HG03571 (cell line): ENCODE data around the gene MAD1L1.

Source experiments
- ATAC-seq: cut with Tn5 transposase; IDR thresholded peaks from one replicate; pipeline ENCODE4 v1.9.1; 2021; ENCODE audit not compliant: unreplicated experiment

The MAD1L1 gene

DNA sequence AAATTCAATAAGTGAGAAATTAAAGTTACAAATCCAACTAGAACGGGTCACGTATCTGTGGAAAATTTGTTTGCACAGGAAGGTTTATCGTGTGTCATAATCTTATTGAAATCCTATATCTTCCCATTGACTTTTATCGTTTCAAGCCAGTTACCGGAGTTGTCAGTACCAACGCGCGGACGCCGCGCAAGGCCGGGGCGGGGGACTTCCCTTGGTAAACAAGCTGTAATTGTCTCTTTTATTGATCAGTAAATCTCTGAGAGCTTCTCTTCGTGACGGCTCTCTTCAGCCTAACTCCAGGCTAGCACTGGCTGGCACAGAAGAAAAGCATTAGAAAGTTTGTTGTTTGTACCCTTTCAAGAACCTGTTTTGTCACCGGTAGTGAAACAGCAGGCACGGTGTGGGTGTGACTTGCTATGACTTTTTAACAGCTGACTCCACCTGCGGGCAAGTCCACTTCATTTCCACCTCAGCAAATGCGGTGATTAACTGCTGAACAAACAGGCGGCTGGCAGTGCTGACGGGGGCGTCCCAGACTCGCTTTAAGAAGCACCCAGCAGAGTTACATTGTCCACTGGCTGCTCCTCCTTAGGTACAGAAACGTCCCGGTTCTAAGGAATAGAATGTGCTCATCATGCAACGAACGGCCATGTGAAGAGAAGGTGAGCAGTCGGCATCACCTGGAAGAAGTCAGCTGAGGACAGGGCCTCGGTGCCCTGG, 215.8 kb downstream of the MAD1L1 start:
- no peak for ATAC-seq

DNA sequence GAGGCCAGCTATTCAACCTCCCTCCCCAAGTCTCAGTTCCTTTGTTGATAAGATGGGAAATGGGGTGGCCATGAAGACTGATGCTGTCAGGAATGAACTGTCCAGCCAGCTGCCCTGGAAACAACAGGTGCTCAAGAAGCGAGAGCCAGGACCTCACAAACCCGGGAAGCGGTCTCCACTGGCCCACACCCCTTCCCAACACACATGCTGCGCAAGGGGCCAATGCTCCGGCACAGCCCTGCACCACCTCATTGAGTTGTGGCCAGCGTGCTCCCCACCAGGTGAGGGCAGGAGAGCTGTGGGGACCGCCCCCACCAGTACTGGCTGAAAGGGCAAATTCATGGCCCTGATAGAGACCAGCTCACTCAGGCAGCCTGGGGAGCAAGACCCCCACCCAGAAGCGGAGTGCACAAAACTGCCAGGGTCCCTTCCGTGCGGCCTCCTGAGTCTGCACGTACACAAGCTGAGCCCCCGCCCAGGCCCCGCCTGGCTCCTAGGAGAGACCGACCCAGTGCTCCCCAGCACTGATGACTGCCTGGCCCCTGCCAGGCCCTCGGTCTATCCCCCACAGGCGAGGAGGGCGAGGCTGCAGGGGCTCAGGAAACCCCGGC, 216.6 kb downstream of the MAD1L1 start:
- ATAC-seq = no peak

DNA sequence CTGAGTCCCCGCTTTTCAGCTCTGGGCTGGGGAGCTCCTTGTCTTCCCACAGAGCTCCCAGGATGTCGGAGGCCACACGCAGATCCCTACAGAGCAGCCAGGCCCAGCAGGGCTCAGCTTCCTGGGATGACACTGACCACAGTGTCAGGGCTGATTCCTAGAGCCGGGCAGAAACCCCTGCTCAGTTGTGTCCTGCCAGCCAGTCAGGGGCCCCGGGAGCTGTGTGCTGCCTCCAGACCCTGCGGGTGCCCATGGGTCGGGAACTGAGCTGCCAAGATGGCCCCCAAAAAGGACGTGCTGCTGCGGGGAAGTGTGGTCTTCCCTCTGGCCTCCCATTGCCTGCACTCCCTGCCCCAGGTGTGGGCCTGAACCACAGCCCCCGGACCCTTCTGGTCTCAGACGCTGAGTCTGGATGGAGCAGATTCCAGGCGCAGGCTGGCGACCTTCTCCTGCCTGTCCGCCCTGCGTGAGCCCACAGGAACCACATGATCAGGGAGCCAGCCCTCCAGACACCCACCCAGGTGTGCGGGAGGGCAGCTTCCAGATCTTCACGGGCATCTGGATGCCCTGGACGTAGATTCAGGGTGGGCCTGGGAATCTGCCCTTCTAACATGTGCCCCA, 217.4 kb downstream of the MAD1L1 start:
- ATAC-seq = no peak

DNA sequence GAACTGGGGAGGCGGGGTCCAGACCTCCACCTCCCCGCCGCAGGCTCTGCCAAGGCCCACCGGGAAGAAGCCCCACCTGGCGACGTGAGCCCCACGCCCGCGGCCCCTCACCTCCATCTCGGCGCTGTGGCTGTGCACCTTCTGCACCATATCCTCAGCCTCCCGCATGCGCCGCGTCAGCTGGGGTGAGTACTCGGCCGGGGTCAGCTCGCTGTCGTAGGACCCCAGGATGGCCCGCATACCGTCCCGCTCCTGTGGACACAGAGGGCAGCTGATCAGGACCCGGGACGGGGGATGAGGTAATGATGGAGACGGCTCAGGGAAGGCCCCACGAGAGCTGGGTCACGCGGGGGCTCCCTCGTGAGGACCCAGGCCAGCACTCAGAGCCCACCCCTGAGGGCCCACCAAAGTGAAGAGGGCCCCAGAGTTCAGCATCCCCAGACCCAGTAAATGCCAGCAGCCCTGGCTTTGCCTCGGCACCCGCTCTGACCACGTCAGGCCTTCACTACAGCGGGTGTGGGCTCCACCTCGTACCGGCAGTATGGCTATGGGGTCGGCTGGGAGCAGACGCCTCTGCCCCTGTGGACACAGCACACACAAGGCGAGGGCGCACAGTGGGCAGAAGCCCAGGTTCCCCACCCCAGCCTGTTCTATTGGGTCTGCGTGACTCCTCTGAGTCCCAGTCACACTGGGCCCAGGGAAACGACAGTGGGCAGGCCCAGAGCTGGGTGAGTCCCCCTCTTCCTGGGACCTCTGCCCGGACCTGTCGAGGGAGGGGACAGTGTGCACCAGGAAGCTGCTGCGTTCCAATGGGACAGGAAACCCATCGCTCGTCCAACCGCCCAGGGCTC, 218.1 kb downstream of the MAD1L1 start:
- no peak for ATAC-seq

DNA sequence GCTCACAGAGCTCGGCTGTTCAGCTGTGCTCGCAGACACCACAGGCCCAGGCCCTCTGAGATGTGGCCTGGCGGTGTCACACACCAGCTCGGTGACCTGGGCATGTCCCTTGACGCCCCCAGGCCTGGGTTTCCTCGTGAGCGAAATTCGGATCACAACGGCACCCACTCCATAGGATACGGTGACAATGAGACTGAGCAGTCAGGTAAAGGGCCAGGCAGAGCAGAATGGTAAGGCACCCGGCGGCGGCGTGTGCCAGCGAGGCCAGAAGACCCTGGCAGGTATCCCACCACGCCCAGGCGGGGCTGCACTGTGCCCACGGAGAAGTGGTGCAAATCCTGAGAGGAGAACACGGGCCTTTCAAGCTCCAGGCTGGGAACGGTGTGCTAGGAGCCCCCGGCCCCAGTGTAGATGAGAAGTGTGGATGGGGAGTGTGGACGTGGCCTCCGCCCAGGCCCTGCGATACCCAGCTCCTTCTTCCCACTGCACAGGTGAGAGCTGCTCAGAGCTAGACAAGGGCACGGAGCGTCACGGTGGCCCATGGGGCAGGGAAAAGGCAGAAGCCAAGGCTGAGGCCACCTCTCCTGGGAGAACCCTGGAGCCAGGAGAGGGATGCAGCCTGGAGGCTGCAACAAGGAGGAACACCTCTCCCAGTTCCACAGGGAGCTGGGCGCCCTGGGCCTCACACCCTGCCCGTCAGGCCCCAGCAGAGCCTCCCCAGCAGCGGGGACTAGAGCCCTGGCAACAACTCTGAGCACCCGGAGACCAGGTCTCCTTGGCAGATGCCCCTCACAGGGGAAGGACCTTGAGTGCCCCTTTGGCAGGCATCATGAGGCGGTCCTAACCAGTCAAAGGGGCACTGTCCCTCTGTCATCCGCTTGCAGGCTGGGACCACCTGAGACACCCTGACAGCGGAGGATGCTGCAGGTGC, 219.1 kb downstream of the MAD1L1 start:
- no peak for ATAC-seq

DNA sequence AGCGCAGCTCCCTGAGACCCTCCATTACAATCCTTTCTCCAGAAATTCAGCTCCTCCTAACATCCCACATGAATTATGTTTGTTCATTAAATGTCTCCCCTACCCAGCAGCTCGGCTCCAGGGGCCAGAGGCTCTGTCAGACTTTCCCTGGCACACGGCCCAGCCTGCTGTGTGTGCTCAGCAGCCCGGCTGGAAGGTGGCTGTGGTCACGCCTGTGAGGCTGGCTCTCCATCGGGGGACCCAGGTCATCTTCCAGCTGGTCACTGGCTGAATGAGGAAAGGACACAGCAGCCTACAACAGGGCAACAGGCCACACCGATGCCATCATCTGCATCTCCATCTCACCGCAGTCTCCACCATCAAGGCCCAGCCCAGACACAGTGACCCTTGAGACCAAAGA, 219.8 kb downstream of the MAD1L1 start:
- ATAC-seq = no peak

DNA sequence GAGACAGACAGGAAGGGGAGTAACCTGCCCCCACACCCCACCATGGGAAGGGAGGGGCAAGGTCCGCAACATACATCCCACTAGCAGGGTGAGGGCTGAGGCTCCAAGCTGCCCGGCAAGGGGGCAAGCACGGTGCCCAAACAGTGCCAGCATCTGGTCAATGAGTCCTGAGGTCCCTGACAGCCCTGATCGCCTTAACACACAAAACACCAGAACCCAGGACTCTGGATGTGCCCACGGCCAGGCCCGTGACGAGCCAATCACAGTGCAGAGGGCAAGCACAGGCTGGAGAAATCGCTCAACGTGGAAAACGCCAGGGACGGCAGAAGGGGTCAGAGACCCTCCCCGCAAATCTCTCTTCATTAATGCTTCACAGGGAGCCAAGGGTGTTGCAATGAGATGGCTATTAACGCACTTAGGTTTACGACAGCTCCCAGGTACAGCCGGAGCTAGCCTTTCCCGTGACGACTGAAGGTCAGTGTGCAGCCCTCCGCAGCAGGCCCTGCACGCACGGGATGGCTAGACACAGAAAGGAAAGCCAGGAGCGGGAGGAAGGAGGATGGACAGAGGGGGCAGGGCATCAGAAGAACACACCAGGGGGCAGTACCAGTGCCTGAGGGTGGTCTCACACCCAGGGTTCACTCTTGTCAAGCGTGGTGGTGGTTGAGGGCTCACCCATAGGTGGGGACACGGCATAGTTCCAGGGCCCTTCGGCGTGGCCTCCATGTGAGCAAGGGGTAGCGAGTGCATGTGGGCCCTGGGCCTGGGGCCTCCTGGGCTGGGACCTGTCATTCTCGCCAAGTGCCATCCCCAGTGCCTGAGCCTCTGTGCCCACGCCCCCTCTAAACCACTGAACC, 220.5 kb downstream of the MAD1L1 start:
- no peak for ATAC-seq

DNA sequence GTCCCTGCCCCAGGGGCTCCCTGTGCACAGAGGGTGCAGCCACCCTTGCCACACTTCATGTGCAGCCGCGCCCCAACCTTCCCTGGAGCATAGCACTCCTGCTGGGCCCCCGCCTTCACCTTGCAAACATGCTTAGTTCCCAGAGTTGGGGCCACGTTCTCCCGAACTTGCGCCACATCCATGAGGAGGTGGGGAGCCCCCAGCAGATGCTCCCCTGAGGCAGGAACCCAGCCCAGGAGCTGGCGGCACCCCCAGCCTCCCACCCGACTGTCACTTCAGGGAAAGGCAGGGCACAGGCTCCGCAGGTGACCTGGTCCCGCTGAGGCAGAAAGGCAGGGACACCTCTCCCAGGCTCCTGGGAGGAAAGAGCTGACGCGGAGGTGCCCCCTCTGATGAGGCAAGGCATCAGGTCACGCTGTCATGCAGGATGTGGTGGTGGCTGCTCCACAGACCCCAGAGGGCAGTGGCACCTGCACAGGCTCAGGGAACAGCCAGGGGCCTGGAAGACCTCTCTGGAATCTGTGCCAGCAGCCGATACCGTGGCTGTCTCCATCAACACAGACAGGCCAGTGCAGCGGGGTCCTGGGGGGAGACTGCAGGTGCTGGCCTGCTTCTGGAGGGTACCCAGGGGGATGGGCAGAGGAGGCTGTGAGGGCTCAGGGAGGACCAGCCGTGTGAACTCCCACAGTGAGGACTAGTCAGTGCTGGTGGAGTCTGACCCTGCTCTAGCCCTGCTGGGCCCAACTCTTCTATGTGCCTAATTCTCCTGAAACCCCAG, 221.3 kb downstream of the MAD1L1 start:
- ATAC-seq = no peak

DNA sequence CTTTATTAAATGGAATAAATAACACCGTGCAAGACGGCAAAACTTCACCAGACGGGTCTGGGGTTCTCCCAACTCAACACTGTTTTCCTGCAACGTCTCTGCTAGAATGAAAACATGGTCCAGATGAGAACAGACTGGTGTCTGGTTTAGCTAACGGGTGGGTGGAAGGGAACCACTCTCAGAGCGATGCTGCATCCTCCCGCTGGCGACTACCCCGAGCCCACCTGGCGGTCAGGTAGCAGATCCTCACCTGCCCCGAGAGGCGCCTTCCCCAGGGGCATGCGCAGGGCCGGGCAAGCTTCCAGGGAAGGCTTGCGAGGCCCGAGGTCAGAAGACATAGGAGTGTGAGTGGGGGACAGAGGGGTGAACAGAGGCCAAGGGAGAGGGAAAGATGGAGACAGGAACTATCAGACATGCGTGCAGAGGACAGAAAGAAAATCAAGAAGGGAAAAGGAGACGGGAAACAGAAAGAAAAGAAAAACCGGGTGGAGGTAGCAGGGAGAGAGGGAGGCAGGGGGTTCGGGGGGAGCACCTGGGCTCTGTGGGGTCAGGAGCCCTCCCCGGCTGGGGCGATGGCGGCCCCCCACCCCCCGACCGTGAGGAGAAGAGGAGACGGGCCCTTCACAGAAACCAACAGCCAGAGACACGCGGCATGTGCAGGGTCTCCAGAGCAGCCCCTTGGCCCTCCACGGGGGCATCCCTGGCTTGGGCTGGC, 222.0 kb downstream of the MAD1L1 start:
- no peak for ATAC-seq

DNA sequence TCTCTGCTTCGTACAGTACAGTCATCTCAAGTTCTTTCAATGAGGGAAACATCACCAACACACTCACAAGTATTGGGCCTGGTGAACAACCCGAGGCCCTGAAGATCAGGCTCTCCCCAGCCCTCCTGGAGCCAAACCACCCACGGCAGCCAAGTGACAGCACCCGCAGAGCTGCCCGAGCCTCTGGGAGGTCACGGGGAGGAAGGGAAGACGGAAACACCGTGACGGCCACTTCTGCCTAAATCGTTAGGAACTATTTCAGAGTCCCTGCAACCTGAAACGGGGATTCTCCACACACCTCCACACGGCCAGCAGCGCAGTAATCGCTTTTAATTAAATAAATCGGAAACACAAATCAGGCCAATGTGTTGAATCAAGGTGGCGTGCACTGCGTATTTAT, 222.6 kb downstream of the MAD1L1 start:
- no peak for ATAC-seq

DNA sequence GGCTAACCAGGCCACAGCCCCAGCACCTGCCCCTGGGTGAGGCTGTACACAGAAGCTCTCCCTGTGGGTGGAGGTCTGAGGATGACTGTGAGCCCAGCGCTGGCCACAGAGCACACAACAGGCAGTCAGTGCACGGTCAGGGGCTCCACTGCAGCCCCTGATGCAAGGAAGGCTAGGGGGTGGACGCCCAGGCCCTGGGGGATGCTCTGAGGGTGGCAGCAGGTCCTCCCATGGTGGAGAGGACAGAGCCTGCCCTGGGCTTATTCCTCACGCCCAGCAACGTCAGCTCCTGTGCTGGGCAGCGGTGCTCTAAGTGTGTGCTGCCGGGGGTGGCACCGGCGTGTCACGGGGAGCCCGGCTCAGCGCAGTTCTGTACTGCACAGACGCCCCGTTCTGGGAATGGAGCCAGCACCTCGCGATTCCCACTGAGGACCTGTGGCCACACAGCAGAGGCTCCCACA, 223.2 kb downstream of the MAD1L1 start:
- ATAC-seq = no peak

DNA sequence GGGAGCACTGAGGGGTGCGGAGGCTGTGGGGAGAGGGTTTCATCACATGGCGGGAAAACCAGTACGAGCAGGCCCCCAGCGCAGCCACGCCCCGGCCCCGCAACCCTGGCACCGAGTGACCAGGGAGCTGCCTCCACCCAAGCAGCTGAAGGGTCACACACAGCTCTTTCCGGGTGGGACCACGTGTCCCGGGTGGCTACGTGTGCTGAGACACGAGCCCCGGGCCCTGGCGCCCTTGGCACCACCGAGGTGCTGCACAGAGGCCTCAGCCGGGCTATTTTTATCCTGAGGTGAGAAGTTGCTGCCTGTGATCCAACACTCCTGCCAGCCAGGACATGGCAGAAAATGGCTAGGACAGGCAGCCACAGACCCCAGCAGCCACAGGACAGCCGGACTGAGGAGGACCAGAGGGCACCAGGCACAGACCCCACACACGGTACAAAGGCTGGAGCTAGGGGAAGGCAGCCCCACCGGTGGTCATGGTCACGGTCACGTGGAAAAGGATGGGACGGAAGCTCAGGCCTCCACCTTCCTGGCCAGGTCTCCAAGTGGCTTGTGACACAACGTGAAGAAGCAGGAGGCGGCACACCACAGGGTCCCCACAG, 223.7 kb downstream of the MAD1L1 start:
- ATAC-seq = no peak

DNA sequence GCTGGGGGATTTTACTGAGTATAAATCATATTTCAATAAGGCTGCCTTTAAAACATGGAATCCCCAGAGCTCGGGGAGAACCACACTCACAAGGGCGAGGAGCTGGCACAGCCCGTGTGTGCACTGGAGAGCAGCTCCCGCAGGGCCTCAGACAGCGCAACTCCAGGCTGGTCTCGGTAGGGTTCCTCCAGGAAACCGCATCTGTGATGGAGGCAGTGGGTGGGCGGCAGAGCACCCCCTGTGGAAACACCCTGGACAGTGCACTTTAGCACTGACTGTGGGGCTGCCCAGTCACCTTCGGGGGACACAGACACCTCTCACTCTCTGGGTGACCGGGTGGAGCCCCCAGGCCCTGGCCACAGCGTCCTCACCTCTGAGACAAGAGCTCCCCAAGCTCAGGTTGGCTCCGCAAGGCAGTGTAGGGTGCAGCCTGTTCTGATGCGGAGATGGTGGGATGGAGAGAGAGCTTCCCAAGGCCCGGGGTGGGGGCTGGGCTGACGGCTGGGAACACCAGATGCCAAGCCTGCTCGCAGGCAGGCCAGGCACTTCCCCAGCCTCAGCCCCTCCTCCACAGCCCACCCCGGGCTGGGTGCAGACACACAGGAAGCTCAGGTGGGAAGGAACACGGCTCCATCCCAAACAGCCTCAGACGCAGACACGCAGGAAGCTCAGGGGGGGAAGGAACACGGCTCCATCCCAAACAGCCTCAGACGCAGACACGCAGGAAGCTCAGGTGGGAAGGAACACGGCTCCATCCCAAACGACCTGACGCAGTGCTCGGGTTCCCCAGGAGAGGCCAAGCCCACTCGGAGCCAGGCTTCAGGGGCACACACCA, 224.4 kb downstream of the MAD1L1 start:
- ATAC-seq = no peak

DNA sequence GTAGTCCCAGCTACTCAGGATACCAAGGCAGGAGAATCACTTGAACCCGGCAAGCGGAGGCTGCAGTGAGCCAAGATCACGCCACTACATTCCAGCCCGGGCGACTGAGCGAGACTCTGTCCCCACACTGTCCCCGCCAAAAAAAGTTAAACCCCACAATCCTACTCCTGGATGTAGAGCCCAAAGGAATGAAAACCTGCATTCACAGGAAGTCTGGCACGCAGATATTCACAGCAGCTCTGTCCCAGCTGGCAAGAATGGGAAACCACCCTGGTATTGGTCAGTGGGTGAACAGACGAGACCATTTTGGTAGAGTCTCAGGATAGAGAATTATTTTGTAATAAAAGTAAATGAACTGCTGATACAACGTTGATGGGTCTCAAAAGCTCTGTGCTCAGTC, 225.2 kb downstream of the MAD1L1 start:
- ATAC-seq = no peak

DNA sequence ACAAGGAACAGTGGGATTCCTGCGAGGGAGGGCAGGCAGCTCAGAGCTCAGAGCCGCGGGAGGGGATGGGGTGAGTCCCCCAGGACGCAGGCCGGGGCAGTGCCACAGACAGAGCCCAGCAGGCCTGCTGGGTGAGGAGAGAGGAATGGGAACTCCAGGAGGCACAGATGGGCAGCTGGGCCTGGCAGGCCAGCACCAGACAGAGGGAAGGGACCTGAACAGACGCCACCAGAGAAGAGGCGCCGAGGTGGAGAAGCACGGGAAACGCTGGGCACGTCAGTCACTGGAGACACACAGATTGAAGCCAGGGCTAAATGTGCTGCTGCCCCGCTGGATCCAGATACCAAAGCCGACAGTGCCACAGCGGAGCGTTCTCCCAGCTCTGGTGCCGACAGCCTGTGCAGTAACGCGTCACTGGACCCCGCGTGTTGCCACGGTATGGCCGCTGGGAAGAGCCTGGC, 225.8 kb downstream of the MAD1L1 start:
- no peak for ATAC-seq

DNA sequence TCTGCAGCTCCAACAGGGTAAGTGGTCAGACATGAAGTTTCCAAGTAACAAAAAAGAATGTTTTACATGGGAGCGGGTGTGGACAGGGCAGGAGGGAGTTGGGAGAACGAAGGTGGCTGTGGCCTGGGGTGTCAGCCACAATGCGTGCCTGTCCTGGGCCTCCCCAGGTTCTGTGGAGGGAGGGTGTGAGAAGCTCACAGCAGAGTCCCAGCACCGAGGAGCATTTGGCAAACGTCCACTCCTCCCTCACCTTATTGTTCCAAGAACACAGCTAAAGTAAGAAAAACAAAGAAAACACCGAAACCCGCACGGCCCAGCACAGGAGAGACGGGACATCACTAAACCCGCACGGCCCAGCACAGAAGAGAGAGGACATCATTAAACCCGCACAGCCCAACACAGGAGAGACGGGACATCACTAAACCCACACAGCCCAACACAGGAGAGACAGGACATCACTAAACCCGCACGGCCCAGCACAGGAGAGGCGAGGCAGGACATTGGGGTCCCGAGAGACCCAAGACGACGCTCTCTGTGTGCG, 226.4 kb downstream of the MAD1L1 start:
- ATAC-seq = no peak
